MM.1S (cell line): Measurements from ENCODE around the gene CCDC66.

Source experiments
- DNase-seq: peaks from one replicate; pipeline ENCODE4 v3.0.0-alpha.2; 2015
- H2AFZ ChIP-seq: fragments of 300-600 bp; sonication (generic); 2 replicates; pipeline ENCODE4 v1.6.0; 2016; ENCODE audit warnings: antibody characterized with exemption, low read length
- H3F3A ChIP-seq: fragments of 300-600 bp; sonication (generic); 2 replicates; pipeline ENCODE4 v1.6.1; 2016; ENCODE audit warnings: mild to moderate bottlenecking, antibody characterized with exemption, low read length, moderate library complexity, mixed read lengths; ENCODE audit not compliant: insufficient read depth
- H3K27ac ChIP-seq: fragments of 300-600 bp; sonication (generic); 2 replicates; pipeline ENCODE4 v1.5.1; 2016; ENCODE audit warnings: mild to moderate bottlenecking, low read length
- H3K27me3 ChIP-seq: fragments of 300-600 bp; sonication (generic); replicated peaks from 2 replicates; pipeline ENCODE4 v1.6.0; 2016; ENCODE audit warnings: low read length; ENCODE audit not compliant: insufficient read depth
- H3K36me3 ChIP-seq: fragments of 300-600 bp; sonication (generic); replicated peaks from 2 replicates; pipeline ENCODE4 v1.6.1; 2016; ENCODE audit warnings: mild to moderate bottlenecking, low read length, mixed read lengths; ENCODE audit not compliant: insufficient read depth
- H3K4me1 ChIP-seq: fragments of 300-600 bp; sonication (generic); 2 replicates; pipeline ENCODE4 v1.6.1; 2016; ENCODE audit warnings: low read length, mixed read lengths
- H3K4me2 ChIP-seq: fragments of 300-600 bp; sonication (generic); 2 replicates; pipeline ENCODE4 v1.6.0; 2016; ENCODE audit warnings: low read depth, low read length
- H3K4me3 ChIP-seq: fragments of 300-600 bp; sonication (generic); 2 replicates; pipeline ENCODE4 v1.5.1; 2016; ENCODE audit warnings: low read length, mixed read lengths
- H3K79me2 ChIP-seq: fragments of 300-600 bp; sonication (generic); 2 replicates; pipeline ENCODE4 v1.6.1; 2016; ENCODE audit warnings: mixed run types, low read length, mixed read lengths
- H3K9ac ChIP-seq: fragments of 300-600 bp; sonication (generic); 2 replicates; pipeline ENCODE4 v1.6.1; 2016; ENCODE audit warnings: low read length, mixed read lengths
- H3K9me2 ChIP-seq: fragments of 300-600 bp; sonication (generic); replicated peaks from 2 replicates; pipeline ENCODE4 v1.6.1; 2016; ENCODE audit warnings: mild to moderate bottlenecking, low read length, mixed read lengths; ENCODE audit not compliant: insufficient read depth
- H3K9me3 ChIP-seq: fragments of 300-600 bp; sonication (generic); replicated peaks from 2 replicates; pipeline ENCODE4 v1.6.1; 2016; ENCODE audit warnings: mild to moderate bottlenecking, low read length, mixed read lengths; ENCODE audit not compliant: insufficient read depth
- H4K20me1 ChIP-seq: fragments of 300-600 bp; sonication (generic); 2 replicates; pipeline ENCODE4 v1.6.1; 2016; ENCODE audit warnings: mild to moderate bottlenecking, low read length, moderate library complexity, mixed read lengths; ENCODE audit not compliant: insufficient read depth
- EZH2 ChIP-seq: fragments of 300-600 bp; sonication (generic); optimal IDR thresholded peaks from 2 replicates; pipeline ENCODE3; 2017; ENCODE audit warnings: low read depth, mild to moderate bottlenecking, antibody characterized with exemption, low read length, mixed read lengths
- EZH2phosphoT487 ChIP-seq: fragments of 300-600 bp; sonication (generic); IDR thresholded peaks from 2 replicates; pipeline ENCODE4 v1.6.1; 2018; ENCODE audit warnings: antibody characterized with exemption, low read length
- TF ChIP-seq, protein P1 (sequence below): fragments of 300-600 bp; sonication (generic); IDR thresholded peaks from 2 replicates; pipeline ENCODE4 v1.5.1; 2016; ENCODE audit warnings: antibody characterized with exemption, low read length, mixed read lengths

CCDC66 gene

DNA sequence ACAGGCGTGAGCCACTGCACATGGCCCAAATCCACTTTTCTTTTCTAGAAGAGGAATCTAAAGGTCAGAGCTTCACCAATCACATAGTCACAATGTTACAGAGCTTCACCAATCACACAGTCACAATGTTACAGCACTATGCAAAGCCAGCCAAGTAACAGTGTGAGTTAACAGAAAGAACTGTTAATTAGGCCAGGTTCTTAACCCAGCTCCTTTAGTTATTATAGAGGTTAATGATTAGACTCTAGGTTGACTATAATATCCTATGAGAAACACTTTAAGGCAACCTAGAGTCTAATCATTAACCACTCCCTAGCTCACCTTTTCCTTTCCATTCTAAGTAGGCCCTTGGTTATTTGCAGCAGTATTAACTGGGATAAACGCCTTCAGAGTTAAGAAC is 72.1 kb downstream of the CCDC66 start:
- Histone ChIP-seq H3K9me2 (no peaks in the 10 kb centered on the region), H3K4me1 (no peaks in the 10 kb centered on the region), H3K9ac (no peak overlapping the region), H3F3A (no peaks in the 10 kb centered on the region), H4K20me1 (no peaks in the 10 kb centered on the region), H2AFZ (no peak overlapping the region), H3K9me3 (no peaks in the 10 kb centered on the region), H3K4me2 (no peak overlapping the region), H3K4me3 (no peak overlapping the region), H3K79me2 (no peaks in the 10 kb centered on the region), H3K27ac (no peak overlapping the region), H3K36me3 (peaks cover 4% of the 10 kb centered on the region; the same call in 1 of the 2 replicates), H3K27me3 (no peaks in the 10 kb centered on the region)
- DNase-seq = no peak
- TF ChIP-seq EZH2 = no peak
- TF ChIP-seq, protein P1, sequence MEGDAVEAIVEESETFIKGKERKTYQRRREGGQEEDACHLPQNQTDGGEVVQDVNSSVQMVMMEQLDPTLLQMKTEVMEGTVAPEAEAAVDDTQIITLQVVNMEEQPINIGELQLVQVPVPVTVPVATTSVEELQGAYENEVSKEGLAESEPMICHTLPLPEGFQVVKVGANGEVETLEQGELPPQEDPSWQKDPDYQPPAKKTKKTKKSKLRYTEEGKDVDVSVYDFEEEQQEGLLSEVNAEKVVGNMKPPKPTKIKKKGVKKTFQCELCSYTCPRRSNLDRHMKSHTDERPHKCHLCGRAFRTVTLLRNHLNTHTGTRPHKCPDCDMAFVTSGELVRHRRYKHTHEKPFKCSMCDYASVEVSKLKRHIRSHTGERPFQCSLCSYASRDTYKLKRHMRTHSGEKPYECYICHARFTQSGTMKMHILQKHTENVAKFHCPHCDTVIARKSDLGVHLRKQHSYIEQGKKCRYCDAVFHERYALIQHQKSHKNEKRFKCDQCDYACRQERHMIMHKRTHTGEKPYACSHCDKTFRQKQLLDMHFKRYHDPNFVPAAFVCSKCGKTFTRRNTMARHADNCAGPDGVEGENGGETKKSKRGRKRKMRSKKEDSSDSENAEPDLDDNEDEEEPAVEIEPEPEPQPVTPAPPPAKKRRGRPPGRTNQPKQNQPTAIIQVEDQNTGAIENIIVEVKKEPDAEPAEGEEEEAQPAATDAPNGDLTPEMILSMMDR = no peak
- TF ChIP-seq EZH2phosphoT487 = no peak

DNA sequence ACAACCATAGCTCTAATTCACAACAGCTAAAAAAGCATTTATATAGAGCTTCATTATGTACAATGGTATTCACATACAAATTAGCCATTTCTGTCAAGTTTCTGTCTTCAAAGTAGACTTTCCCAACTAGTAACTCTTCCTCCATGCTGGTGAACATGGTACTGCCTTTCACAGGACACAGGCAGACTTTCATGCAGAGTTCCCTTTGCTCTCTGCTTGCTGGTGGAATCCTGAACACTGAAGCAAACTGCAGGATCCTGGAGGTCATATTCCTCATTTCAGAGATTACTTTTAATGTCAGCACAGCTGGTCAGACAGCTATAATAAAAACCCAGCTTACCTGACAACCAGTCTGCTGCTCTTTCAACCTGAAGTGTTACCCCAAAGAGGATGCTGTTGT is 72.5 kb downstream of the CCDC66 start:
- Histone ChIP-seq H3K4me3 (no peak overlapping the region), H3K9me2 (no peaks in the 10 kb centered on the region), H3K27ac (no peak overlapping the region), H3K9ac (no peak overlapping the region), H4K20me1 (no peaks in the 10 kb centered on the region), H3K4me2 (no peak overlapping the region), H2AFZ (no peak overlapping the region), H3K9me3 (no peaks in the 10 kb centered on the region), H3K79me2 (no peaks in the 10 kb centered on the region), H3K36me3 (peaks cover 4% of the 10 kb centered on the region; the same call in 1 of the 2 replicates), H3F3A (no peaks in the 10 kb centered on the region), H3K27me3 (no peaks in the 10 kb centered on the region), H3K4me1 (no peaks in the 10 kb centered on the region)
- DNase-seq = no peak
- TF ChIP-seq EZH2 (no peak), EZH2phosphoT487 (no peak)
- TF ChIP-seq, protein P1 = no peak

DNA sequence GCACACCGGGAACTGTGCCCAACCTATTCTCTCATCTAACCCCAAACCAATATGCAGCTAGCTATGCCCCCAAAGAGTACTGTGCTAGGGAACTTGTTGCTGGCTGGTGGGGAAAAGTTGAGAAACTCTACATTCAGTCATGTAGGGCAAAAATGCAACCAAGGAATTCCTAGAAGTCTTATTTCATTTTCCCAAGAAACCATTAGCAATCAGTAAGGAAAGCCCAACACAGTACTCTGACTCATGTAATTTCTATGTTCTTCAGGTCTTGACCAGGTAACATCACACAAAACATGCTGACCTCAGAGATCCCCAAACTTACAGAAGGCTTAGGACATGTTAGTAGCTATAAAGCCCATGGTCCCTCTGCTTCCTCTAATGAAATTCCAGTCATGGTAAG is 74.0 kb downstream of the CCDC66 start:
- Histone ChIP-seq H3K9ac (no peak overlapping the region), H2AFZ (no peak overlapping the region), H3F3A (no peaks in the 10 kb centered on the region), H3K9me2 (no peaks in the 10 kb centered on the region), H3K27ac (no peak overlapping the region), H3K79me2 (no peaks in the 10 kb centered on the region), H3K27me3 (no peaks in the 10 kb centered on the region), H3K36me3 (peaks cover 4% of the 10 kb centered on the region; the same call in 1 of the 2 replicates), H3K4me3 (no peak overlapping the region), H3K9me3 (no peaks in the 10 kb centered on the region), H4K20me1 (no peaks in the 10 kb centered on the region), H3K4me1 (no peaks in the 10 kb centered on the region), H3K4me2 (no peak overlapping the region)
- TF ChIP-seq EZH2phosphoT487 (no peak), EZH2 (no peak)
- TF ChIP-seq, protein P1 = no peak
- no peak for DNase-seq
